Endodermal cell (in vitro differentiated cells): ENCODE data around the gene PON3. TPM values are rescaled to one million over a fixed set of nuclear protein-coding genes. Genes with fewer than 3 reads are reported as not detected.

Experiments
- DNase-seq: peaks from one replicate; pipeline ENCODE4 v3.0.0-alpha.2; 2017
- H3K27ac ChIP-seq: 2 replicates; pipeline ENCODE4 v1.5.1; 2013; ENCODE audit warnings: mild to moderate bottlenecking, low read depth, low read length, moderate library complexity
- H3K27me3 ChIP-seq: 2 replicates; pipeline ENCODE4 v1.6.1; 2013; ENCODE audit warnings: mild to moderate bottlenecking, low read length, moderate library complexity; ENCODE audit not compliant: insufficient read depth, control insufficient read depth, poor library complexity, severe bottlenecking
- H3K36me3 ChIP-seq: 2 replicates; pipeline ENCODE4 v1.7.0; 2013; ENCODE audit warnings: mild to moderate bottlenecking, low read length, moderate library complexity; ENCODE audit not compliant: control insufficient read depth, insufficient read depth
- H3K4me1 ChIP-seq: one replicate; pipeline ENCODE4 v1.7.0; 2013; ENCODE audit warnings: low read length; ENCODE audit not compliant: control insufficient read depth, insufficient read depth
- H3K4me3 ChIP-seq: 2 replicates; pipeline ENCODE4 v1.5.1; 2013; ENCODE audit warnings: mild to moderate bottlenecking, low read length, moderate library complexity
- H3K9ac ChIP-seq: 2 replicates; pipeline ENCODE4 v1.6.1; 2013; ENCODE audit warnings: mild to moderate bottlenecking, low read length, moderate library complexity; ENCODE audit not compliant: poor library complexity, severe bottlenecking; ENCODE audit errors: extremely low read depth
- H3K9me3 ChIP-seq: 2 replicates; pipeline ENCODE4 v1.6.1; 2013; ENCODE audit warnings: mild to moderate bottlenecking, low read length, moderate library complexity; ENCODE audit not compliant: control insufficient read depth
- H3K27ac Mint-ChIP-seq: 2 replicates; pipeline ENCODE4 v1.8.0; 2020; ENCODE audit warnings: mixed read lengths
- H3K27me3 Mint-ChIP-seq: 2 replicates; pipeline ENCODE4 v1.8.0; 2021; ENCODE audit warnings: mild to moderate bottlenecking, mixed read lengths; ENCODE audit not compliant: insufficient read depth
- H3K36me3 Mint-ChIP-seq: 2 replicates; pipeline ENCODE4 v1.8.0; 2020; ENCODE audit warnings: low read depth, mixed read lengths
- H3K4me1 Mint-ChIP-seq: 2 replicates; pipeline ENCODE4 v1.8.0; 2020; ENCODE audit warnings: mixed read lengths
- H3K4me3 Mint-ChIP-seq: 2 replicates; pipeline ENCODE4 v1.8.0; 2020; ENCODE audit warnings: mild to moderate bottlenecking, moderate library complexity, mixed read lengths
- H3K9me3 Mint-ChIP-seq: 2 replicates; pipeline ENCODE4 v1.8.0; 2020; ENCODE audit warnings: mild to moderate bottlenecking, mixed read lengths
- CTCF ChIP-seq: fragments of 200-600 bp; sonication (generic); conservative IDR thresholded peaks from 2 replicates; pipeline ENCODE4 v1.5.0; 2021; ENCODE audit warnings: antibody characterized with exemption, mild to moderate bottlenecking
- WGBS, 2 experiments: methylation state at CpG; one replicate each; pipeline versions ENCODE4 v1.1.5 to v1.1.7; 2013; ENCODE audit warnings: missing lambda C conversion rate in 2 of 2, mixed read lengths in 1 of 2; ENCODE audit not compliant: insufficient coverage in 1 of 2, insufficient read length in 1 of 2; 5-methylcytosine and 5-hydroxymethylcytosine counted together
- total RNA-seq, 2 donors: library from RNA; stranded (reverse); fragmentation: NEBNext Ultra II Directional in 1 of 2; extraction: Animal tissue kit (Norgen Biotek cat#: 25700) in 1 of 2; gene quantifications; 2 replicates in 1 of 2; 3 replicates in 1 of 2; pipeline ENCODE4 v1.2.1, GENCODE V29; 2021

The PON3 gene
- total RNA-seq, 2 donors from 2014 or later = 0.55 TPM; not detected in 1

GRCh38 chr7:95440394-95441038 lies 44.3 kb upstream of the PON3 start:
- no peak overlapping the region for H3K9ac ChIP-seq
- TF ChIP-seq CTCF = no peak
- peak overlapping the region; percentile 77 for H3K27ac Mint-ChIP-seq

GRCh38 chr7:95436407-95436806 lies 40.2 kb upstream of the PON3 start:
- H3K4me1 Mint-ChIP-seq = peaks cover 14% of the 10 kb centered on the region
- Histone ChIP-seq H3K27me3 (no peaks in the 10 kb centered on the region), H3K4me1 (peaks cover 4% of the 10 kb centered on the region), H3K4me3 (no peak overlapping the region), H3K9ac (no peak overlapping the region), H3K27ac (no peak overlapping the region), H3K9me3 (no peaks in the 10 kb centered on the region), H3K36me3 (no peaks in the 10 kb centered on the region)
- no peak for DNase-seq
- no peaks in the 10 kb centered on the region for H3K9me3 Mint-ChIP-seq
- WGBS, 2 experiments = 67 to 95% methylated on average over 1 to 4 of the region's 4 CpGs
- H3K27me3 Mint-ChIP-seq = no peaks in the 10 kb centered on the region
- no peak overlapping the region for H3K27ac Mint-ChIP-seq
- H3K36me3 Mint-ChIP-seq = peaks cover 12% of the 10 kb centered on the region
- TF ChIP-seq CTCF = no peak
- H3K4me3 Mint-ChIP-seq = no peak overlapping the region

More at GRCh38 chr7:95440394-95441038, 44.3 kb upstream of the PON3 start:
- WGBS, 2 experiments = 95 to 100% methylated on average over 1 to 3 of the region's 3 CpGs
- no peak overlapping the region for H3K4me3 ChIP-seq
- no peaks in the 10 kb centered on the region for H3K9me3 ChIP-seq
- DNase-seq = no peak
- H3K27me3 Mint-ChIP-seq = no peaks in the 10 kb centered on the region
- no peak overlapping the region for H3K4me3 Mint-ChIP-seq
- no peaks in the 10 kb centered on the region for H3K27me3 ChIP-seq
- H3K4me1 ChIP-seq = peaks cover 4% of the 10 kb centered on the region
- H3K4me1 Mint-ChIP-seq = peaks cover 15% of the 10 kb centered on the region
- no peaks in the 10 kb centered on the region for H3K36me3 ChIP-seq
- H3K27ac ChIP-seq = no peak overlapping the region
- no peaks in the 10 kb centered on the region for H3K36me3 Mint-ChIP-seq
- no peaks in the 10 kb centered on the region for H3K9me3 Mint-ChIP-seq

- peaks cover 4% of the 10 kb centered on the region for H3K4me1 Mint-ChIP-seq
Observed at GRCh38 chr7:95435422-95435780, 39.2 kb upstream of the PON3 start.

More at GRCh38 chr7:95435422-95435780, 39.2 kb upstream of the PON3 start:
- Mint-ChIP-seq H3K27ac (peak overlapping the region; percentile 96), H3K27me3 (no peaks in the 10 kb centered on the region), H3K9me3 (no peaks in the 10 kb centered on the region), H3K36me3 (peaks cover 17% of the 10 kb centered on the region), H3K4me3 (peak overlapping the region; percentile 68)
- H3K4me1 ChIP-seq = no peaks in the 10 kb centered on the region
- H3K27ac ChIP-seq = peak overlapping the region; percentile 93
- no peaks in the 10 kb centered on the region for H3K27me3 ChIP-seq
- DNase-seq = no peak
- H3K4me3 ChIP-seq = peak overlapping the region; percentile 93
- H3K36me3 ChIP-seq = no peaks in the 10 kb centered on the region
- H3K9ac ChIP-seq = peak overlapping the region; percentile 81
- 58 to 83% methylated on average over 3 to 9 of the region's 9 CpGs for WGBS, 2 experiments
- H3K9me3 ChIP-seq = no peaks in the 10 kb centered on the region
- no peak for TF ChIP-seq CTCF
